D721Med (cell line): ENCODE results near the gene IFT27.

Source experiments
- DNase-seq: peaks from one replicate; pipeline ENCODE4 v3.0.0; 2011; ENCODE audit warnings: low spot score; ENCODE audit not compliant: insufficient read length
- FAIRE-seq: peaks from 2 replicates; lab custom pipeline; 2011; peaks lifted over from hg19 to GRCh38; lab: Jason Lieb, UNC
- CTCF ChIP-seq: IDR thresholded peaks from 2 replicates; pipeline ENCODE4 v1.5.1; 2012; ENCODE audit warnings: mild to moderate bottlenecking, control low read depth; ENCODE audit not compliant: insufficient read depth; ENCODE audit errors: missing control alignments

Gene IFT27

GRCh38 chr22:36744413-36744765, 31.5 kb downstream of the IFT27 start:
- no peak for TF ChIP-seq CTCF
- no peak for DNase-seq
- no peak for FAIRE-seq

GRCh38 chr22:36743591-36744412, 32.1 kb downstream of the IFT27 start:
- no peak for FAIRE-seq
- no peak for TF ChIP-seq CTCF
- no peak for DNase-seq

GRCh38 chr22:36743011-36743410, 32.9 kb downstream of the IFT27 start:
- no peak for TF ChIP-seq CTCF
- no peak for DNase-seq
- FAIRE-seq, result no peak

- TF ChIP-seq CTCF, result no peak
- FAIRE-seq (no peak), DNase-seq (no peak)
These were observed 34.0 kb downstream of the IFT27 start for GRCh38 chr22:36741968-36742367.

- no peak for DNase-seq
These were observed 34.6 kb downstream of the IFT27 start for GRCh38 chr22:36741204-36741793.

GRCh38 chr22:36740716-36741115, 35.2 kb downstream of the IFT27 start:
- FAIRE-seq (no peak), DNase-seq (no peak)
- TF ChIP-seq CTCF, result no peak

More at GRCh38 chr22:36741204-36741793, 34.6 kb downstream of the IFT27 start:
- FAIRE-seq, result no peak
- no peak for TF ChIP-seq CTCF

- FAIRE-seq, result no peak
- TF ChIP-seq CTCF, result no peak
These were observed 36.7 kb downstream of the IFT27 start for GRCh38 chr22:36739185-36739584.

More at GRCh38 chr22:36739185-36739584, 36.7 kb downstream of the IFT27 start:
- DNase-seq, result no peak
